GM10847 (cell line): Measurements from ENCODE around the gene AOPEP.

ENCODE experiments used
- POLR2A ChIP-seq: IDR thresholded peaks from 2 replicates; pipeline ENCODE4 v1.6.1; 2011; ENCODE audit not compliant: insufficient read length; ENCODE audit errors: extremely low read depth

Gene AOPEP

DNA sequence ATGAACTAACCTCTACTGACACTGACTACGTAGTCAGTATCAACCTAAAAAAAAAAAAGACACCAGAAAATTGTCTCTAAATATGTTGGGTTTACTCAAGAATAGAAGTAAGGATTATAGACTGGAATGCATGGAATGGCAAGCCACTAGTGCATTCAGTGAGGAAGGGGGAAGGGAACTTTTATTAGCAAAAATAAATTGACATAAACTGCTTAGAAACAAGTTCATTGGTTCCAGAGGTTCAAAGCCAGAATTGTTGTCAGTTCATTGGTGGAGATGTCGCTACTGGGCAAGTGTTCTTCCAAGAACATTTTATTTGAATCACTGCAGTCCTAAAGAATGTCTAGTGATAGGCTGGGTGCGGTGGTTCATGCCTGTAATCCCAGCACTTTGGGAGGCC lies 26.1 kb upstream of the AOPEP start:
- no peak for TF ChIP-seq POLR2A

DNA sequence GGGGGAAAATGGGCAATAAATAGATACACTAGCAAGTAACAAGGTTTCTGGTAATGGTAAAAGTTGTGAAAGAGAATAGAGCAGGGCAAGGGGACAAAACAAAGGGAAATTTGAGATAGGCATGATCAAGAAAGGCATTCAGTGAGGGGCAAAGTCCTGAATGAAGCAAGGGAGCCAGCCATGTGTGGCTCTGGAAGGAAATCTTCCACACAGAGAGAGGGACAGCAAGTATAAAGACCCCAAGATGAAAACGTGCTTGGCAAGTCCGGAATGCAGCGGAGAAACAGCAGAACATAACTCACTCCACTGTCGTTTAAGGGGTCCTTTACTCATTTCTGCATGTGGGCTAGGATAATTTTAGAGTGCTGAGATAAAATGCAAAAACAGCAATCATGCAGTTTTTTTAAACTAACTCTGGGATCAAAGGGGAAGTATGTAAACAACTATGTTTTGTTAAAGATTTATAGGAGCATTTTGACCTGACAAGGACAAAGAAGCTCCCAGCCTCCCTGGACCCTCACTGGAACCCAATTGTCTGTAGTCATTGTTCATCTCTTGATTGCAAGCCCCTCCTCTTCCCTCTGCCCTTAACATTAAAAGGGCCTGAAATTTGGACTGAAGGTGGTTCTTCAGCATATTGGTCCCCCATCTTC lies 22.9 kb upstream of the AOPEP start:
- TF ChIP-seq POLR2A = no peak

- TF ChIP-seq POLR2A = no peak
These were observed 21.3 kb upstream of the AOPEP start for GRCh38 chr9:94705162-94705702.

- no peak for TF ChIP-seq POLR2A
These were observed 19.6 kb upstream of the AOPEP start for GRCh38 chr9:94706922-94707321.

- no peak for TF ChIP-seq POLR2A
These were observed 12.9 kb upstream of the AOPEP start for GRCh38 chr9:94713436-94714215.

GRCh38 chr9:94714494-94714893 lies 12.0 kb upstream of the AOPEP start:
- TF ChIP-seq POLR2A = no peak

DNA sequence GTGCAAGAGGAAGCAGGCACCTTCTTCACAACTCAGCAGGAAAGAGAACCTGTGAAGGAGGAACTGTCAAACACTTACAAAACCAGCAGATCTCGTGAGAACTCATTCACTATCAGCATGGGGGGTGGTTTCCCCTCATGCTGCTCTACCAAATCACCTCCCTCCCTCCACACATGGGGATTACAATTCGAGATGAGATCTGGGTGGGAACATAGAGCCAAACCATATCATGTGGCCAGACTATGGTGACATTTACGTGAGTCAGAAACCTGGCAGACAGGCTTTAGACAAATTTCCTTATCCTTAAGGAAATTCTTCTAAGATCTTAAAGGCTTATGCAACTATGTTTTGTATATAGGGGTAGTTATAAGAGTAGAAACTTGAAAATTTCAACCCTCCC lies 8.7 kb upstream of the AOPEP start:
- TF ChIP-seq POLR2A = no peak

- no peak for TF ChIP-seq POLR2A
These were observed 7.6 kb upstream of the AOPEP start for GRCh38 chr9:94718936-94719335.

- TF ChIP-seq POLR2A = no peak
These were observed 6.6 kb upstream of the AOPEP start for GRCh38 chr9:94719878-94720277.

DNA sequence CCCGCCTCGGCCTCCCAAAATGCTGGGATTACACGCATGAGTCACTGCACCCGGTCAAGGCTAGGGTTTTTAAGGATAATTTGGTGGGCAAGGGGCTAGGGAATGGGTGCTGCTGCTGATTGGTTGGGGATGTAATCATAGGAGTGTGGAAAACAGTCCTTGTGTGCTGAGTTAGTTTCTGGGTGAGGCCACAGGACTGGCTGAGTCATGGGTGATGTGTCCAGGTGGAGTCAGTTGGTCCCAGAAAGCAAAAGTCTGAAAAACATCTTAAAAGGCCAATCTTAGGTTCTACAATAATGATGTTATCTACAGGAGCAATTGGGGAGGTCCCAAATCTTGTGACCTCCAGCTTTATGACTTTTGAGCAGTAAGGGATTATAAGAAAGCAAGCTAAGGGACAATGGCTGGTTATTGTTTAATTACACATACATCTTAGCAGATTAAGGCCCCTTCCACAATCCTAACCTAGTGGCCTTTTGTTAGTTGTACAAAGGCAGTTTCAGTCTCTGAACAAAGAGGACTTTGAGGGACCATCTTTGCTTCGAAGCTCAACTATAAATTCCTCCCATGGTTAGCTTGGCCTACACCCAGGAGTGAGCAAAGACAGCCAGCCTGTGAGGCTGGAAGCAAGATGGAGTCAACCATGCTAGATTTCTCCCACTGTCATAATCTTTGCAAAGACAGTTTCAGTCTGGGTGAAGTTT lies 5.5 kb upstream of the AOPEP start:
- TF ChIP-seq POLR2A = no peak

DNA sequence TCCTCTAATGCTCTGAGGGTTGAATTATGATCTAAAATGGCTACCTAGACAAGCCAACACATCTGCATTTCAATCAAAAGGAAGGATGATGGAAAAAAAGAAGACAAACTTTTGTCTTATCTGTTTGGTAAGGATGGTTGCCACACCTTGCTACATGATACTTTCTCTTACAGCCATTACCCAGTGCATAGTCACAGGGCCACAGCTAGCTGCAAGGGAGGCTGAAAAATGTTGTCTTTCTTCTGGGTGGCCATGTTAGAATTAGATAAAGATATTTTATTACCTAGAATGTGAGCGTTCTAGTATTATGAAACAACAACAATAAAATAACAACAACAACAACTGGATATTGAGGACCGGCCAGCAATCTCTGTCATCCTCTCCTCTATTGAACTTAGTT lies 4.7 kb upstream of the AOPEP start:
- TF ChIP-seq POLR2A = no peak

- no peak for TF ChIP-seq POLR2A
These were observed 1.2 kb upstream of the AOPEP start for GRCh38 chr9:94725293-94725692.

DNA sequence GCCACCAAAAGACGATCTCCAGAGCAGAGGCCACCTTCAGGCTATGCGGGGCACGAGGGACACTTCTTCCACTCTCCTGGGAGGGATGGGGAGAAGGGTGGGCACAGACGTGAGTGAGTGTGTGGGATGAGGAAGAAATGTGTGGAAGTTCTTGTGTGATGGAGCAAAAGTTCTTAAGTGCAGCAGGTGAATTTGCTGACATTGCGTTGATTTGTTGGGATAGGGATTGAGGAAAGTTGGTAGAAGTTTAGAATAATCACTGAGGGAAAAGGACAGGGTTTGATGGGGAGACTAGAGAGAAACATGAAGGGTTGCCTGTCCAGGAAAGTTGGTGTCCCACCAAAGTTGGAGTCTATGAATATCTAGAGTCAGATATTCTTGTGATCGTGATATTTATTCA lies 2.2 kb downstream of the AOPEP start:
- TF ChIP-seq POLR2A = no peak

DNA sequence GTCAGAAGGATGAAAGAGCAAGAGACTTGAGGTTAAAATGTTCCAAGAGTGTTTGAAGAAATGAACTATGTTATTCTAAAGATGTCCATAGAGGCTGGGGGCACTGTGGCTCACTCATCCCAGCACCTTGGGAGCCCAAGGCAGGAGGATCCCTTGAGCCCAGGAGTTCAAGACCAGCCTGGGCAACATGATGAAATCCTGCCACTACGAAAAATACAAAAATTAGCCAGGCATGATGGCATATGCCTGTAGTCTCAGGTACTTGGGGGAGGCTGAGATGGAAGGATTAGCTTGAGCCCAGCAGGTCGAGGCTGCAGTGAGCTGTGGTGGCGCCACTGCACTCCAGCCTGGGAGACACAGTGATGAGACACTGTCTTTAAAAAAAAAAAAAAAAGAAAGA lies 2.7 kb downstream of the AOPEP start:
- no peak for TF ChIP-seq POLR2A

GRCh38 chr9:94734054-94734754 lies 7.7 kb downstream of the AOPEP start:
- no peak for TF ChIP-seq POLR2A
